ENCODE data around the gene TMEM272. TPM values are rescaled to one million over a fixed set of nuclear protein-coding genes. Genes with fewer than 3 reads are reported as not detected.

The TMEM272 gene
- total and polyA plus RNA-seq, 2 of the 4 experiments (the other 2 are of a cell fraction): not detected

- H3K56ac ChIP-seq (ENCODE audit: extremely low read depth, insufficient read depth, low read length): no peak overlapping the region
- no peak overlapping the region for H3K23ac ChIP-seq (ENCODE audit: low read depth, low read length)
- WGBS, 2 experiments (ENCODE audit: extremely low coverage in 2 of 2, insufficient read length in 1 of 2): 100% methylated on average over 3 of the region's 4 CpGs; no CpG with 5 or more reads in 1 of the 2 experiments
- CTCF ChIA-PET: no interaction called here
- no peaks in the 10 kb centered on the region for H4K20me1 ChIP-seq (ENCODE audit: insufficient read depth, low read length)
- H2BK20ac ChIP-seq (ENCODE audit: low read depth, low read length): no peak overlapping the region
- TF ChIP-seq NFE2L2 (IDR thresholded peaks at IDR 0.05; ENCODE audit: low read depth, low read length) (no peak), MAZ (IDR thresholded peaks at IDR 0.05; ENCODE audit: borderline replicate concordance, low read depth, low read length) (no peak), RFX5 (IDR thresholded peaks at IDR 0.05; ENCODE audit: low read depth, low read length) (no peak), ELK1 (IDR thresholded peaks at IDR 0.05; ENCODE audit: borderline replicate concordance, low read depth, low read length) (no peak), USF2 (IDR thresholded peaks at IDR 0.05; ENCODE audit: low read depth, low read length) (no peak), RAD21 (IDR thresholded peaks at IDR 0.05; ENCODE audit: low read length) (no peak), RCOR1 (IDR thresholded peaks at IDR 0.05; ENCODE audit: insufficient replicate concordance, low read length) (no peak)
- H3K9ac ChIP-seq (ENCODE audit: low read depth, low read length): no peak overlapping the region
- no peak overlapping the region for H2BK5ac ChIP-seq (ENCODE audit: low read depth, low read length, poor library complexity, severe bottlenecking)
- no peak overlapping the region; the same call in 1 of the 2 replicates for H3K4ac ChIP-seq (ENCODE audit: low read depth, low read length)
- H3K4me1 ChIP-seq (ENCODE audit: control insufficient read depth, insufficient read depth, low read length): peaks cover 10% of the 10 kb centered on the region
- no peaks in the 10 kb centered on the region for H3K9me3 ChIP-seq (ENCODE audit: control insufficient read depth, insufficient read depth, low read length)
- DNase-seq (no peak), ATAC-seq (ENCODE audit: low read depth) (no peak)
- no peak overlapping the region for H4K8ac ChIP-seq (ENCODE audit: low read depth in 2 of 2, low read length in 2 of 2)
- no peak overlapping the region for H3K18ac ChIP-seq (ENCODE audit: low read depth, low read length)
- H2AK5ac ChIP-seq (ENCODE audit: low read depth, low read length): 0 out of 2 replicates have a peak overlapping the region, but pooled peaks have one; percentile 62
- H2AK9ac ChIP-seq (replicated peaks; ENCODE audit: low read depth, low read length, poor library complexity): peak overlapping the region; percentile 9
- no peak overlapping the region for H2AFZ ChIP-seq (replicated peaks; ENCODE audit: low read length, poor library complexity)
- H4K91ac ChIP-seq (ENCODE audit: insufficient read depth, low read depth, low read length): peak overlapping the region; percentile 48; the same call in 1 of the 2 replicates
- dilution Hi-C loops (cut with HindIII; ENCODE audit: low sequenced_read_pairs, unreplicated experiment): no loop called here
- H3K79me1 ChIP-seq (ENCODE audit: low read depth in 1 of 2, low read length in 2 of 2): 0 out of 4 replicates have a peak, but pooled peaks cover 0 to 5% of the 10 kb centered on the region in 2 experiments
- no peak overlapping the region for H2BK15ac ChIP-seq (ENCODE audit: low read depth, low read length)
- peaks cover 12% of the 10 kb centered on the region for H3K9me1 ChIP-seq (ENCODE audit: insufficient read depth, low read length)
- H2BK120ac ChIP-seq (ENCODE audit: low read depth, low read length): no peak overlapping the region; the same call in 1 of the 2 replicates
- no peaks in the 10 kb centered on the region for H3K27me3 ChIP-seq (ENCODE audit: control insufficient read depth, insufficient read depth, low read length)
- no TSS peak for BruUV-seq (replicated peaks)
- H3K14ac ChIP-seq (replicated peaks; ENCODE audit: low read depth, low read length): no peak overlapping the region
- H3K4me2 ChIP-seq (ENCODE audit: low read depth, low read length): no peak overlapping the region
- in situ Hi-C loops (cut with MboI; ENCODE audit: low sequenced_read_pairs): loop anchor here (5.0 kb wide), 1 partner anchor 353 kb away; no protein-coding TSS in a partner anchor
- H4K5ac ChIP-seq (ENCODE audit: low read depth, low read length): no peak overlapping the region
- H3K4me3 ChIP-seq (ENCODE audit: insufficient read depth, low read depth, low read length): no peak overlapping the region
- H3K36me3 ChIP-seq (ENCODE audit: control insufficient read depth, insufficient read depth, low read length): no peaks in the 10 kb centered on the region
- intact Hi-C loops (cut with micrococcal nuclease): no loop called here
- POLR2A ChIA-PET (ENCODE audit: unreplicated experiment): no interaction called here
- H3K27ac ChIP-seq (ENCODE audit: insufficient read depth, low read length): no peak overlapping the region
Observed at GRCh38 chr13:51794964-51795363, 50.0 kb downstream of the TMEM272 start.
